HepG2 (cell line): ENCODE data around the gene NUP155. TPM values are rescaled to one million over a fixed set of nuclear protein-coding genes. Genes with fewer than 3 reads are reported as not detected.

Experiments
- KAT7 ChIP-seq: IDR thresholded peaks from 2 replicates; pipeline ENCODE4 v1.6.1; 2018; ENCODE audit warnings: borderline replicate concordance, missing compliant biosample characterization
- NFKB2 ChIP-seq: sonication (generic); formaldehyde crosslinking; IDR thresholded peaks from 2 replicates; pipeline ENCODE4 v1.4.0; 2020; ENCODE audit warnings: missing genetic modification reagents, borderline replicate concordance
- NFYC ChIP-seq: IDR thresholded peaks from 2 replicates; pipeline ENCODE4 v1.6.1; 2016; ENCODE audit warnings: missing genetic modification reagents, missing compliant biosample characterization
- RAD21 ChIP-seq: fragments of 450-650 bp; formaldehyde crosslinking; IDR thresholded peaks from 2 replicates; pipeline ENCODE4 v1.5.0; 2020; ENCODE audit warnings: mild to moderate bottlenecking
- SMAD1 ChIP-seq: sonication (generic); formaldehyde crosslinking; IDR thresholded peaks from 2 replicates; pipeline ENCODE4 v1.4.0; 2020; ENCODE audit warnings: missing genetic modification reagents, low read depth, mild to moderate bottlenecking, borderline replicate concordance
- YEATS2 ChIP-seq: sonication (generic); formaldehyde crosslinking; IDR thresholded peaks from 2 replicates; pipeline ENCODE4 v1.4.0; 2020; ENCODE audit warnings: missing genetic modification reagents, borderline replicate concordance
- ZMYM4 ChIP-seq: sonication (generic); formaldehyde crosslinking; IDR thresholded peaks from 2 replicates; pipeline ENCODE4 v1.8.1; 2023; ENCODE audit warnings: mild to moderate bottlenecking, missing genetic modification reagents
- polyA plus RNA-seq, 8 experiments: library from polyadenylated mRNA; depleted of rRNA in 3 of 8; stranded (reverse) in 7 of 8; unstranded in 1 of 8; fragments of >200 nt; fragmentation: Illumina TruSeq in 4 of 8; extraction: Trizol in 4 of 8; gene quantifications; 2 replicates each; pipeline versions ENCODE4 v1.2.1 to v1.2.3, GENCODE V29; 2011 to 2016; ENCODE audit warnings: low read depth in 4 of 8, missing spikeins in 1 of 8, mixed read lengths in 1 of 8; ENCODE audit not compliant: insufficient read depth in 1 of 8
- total RNA-seq, 5 experiments: library from RNA; depleted of rRNA; stranded (reverse); fragments of >200 nt; fragmentation: Illumina TruSeq; extraction: Trizol; gene quantifications; 2 replicates each; pipeline ENCODE4 v1.2.3, GENCODE V29; 2016; ENCODE audit warnings: low read depth in 1 of 5
- TF ChIP-seq, protein P1 (sequence below): sonication (generic); formaldehyde crosslinking; IDR thresholded peaks from 2 replicates; pipeline ENCODE4 v1.8.0; 2022; ENCODE audit warnings: missing genetic modification reagents, mild to moderate bottlenecking, borderline replicate concordance
- TF ChIP-seq, protein P2 (sequence below): sonication (generic); formaldehyde crosslinking; IDR thresholded peaks from 2 replicates; pipeline ENCODE4 v1.4.0; 2020; ENCODE audit warnings: missing genetic modification reagents
- TF ChIP-seq, protein P3 (sequence below): sonication (generic); formaldehyde crosslinking; IDR thresholded peaks from 2 replicates; pipeline ENCODE4 v1.5.0; 2020; ENCODE audit warnings: missing genetic modification reagents
- TF ChIP-seq, protein P4 (sequence below): sonication (generic); formaldehyde crosslinking; IDR thresholded peaks from 2 replicates; pipeline ENCODE4 v1.4.0; 2020; ENCODE audit warnings: missing genetic modification reagents
- TF ChIP-seq, protein P5 (sequence below): sonication (generic); formaldehyde crosslinking; IDR thresholded peaks from 2 replicates; pipeline ENCODE4 v1.4.0; 2020; ENCODE audit warnings: missing genetic modification reagents
- TF ChIP-seq, protein P6 (sequence below): sonication (generic); formaldehyde crosslinking; IDR thresholded peaks from 2 replicates; pipeline ENCODE4 v1.4.0; 2020; ENCODE audit warnings: mild to moderate bottlenecking, missing genetic modification reagents
- TF ChIP-seq, protein P7 (sequence below): IDR thresholded peaks from 2 replicates; pipeline ENCODE4 v1.6.1; 2016; ENCODE audit warnings: missing biosample characterization, missing genetic modification reagents, low read depth

Gene NUP155
- total and polyA plus RNA-seq, 2 of the 13 experiments (the other 11 are each of a cell fraction or from before 2014, with no cell fraction given): 13.0 to 57.4 TPM

DNA sequence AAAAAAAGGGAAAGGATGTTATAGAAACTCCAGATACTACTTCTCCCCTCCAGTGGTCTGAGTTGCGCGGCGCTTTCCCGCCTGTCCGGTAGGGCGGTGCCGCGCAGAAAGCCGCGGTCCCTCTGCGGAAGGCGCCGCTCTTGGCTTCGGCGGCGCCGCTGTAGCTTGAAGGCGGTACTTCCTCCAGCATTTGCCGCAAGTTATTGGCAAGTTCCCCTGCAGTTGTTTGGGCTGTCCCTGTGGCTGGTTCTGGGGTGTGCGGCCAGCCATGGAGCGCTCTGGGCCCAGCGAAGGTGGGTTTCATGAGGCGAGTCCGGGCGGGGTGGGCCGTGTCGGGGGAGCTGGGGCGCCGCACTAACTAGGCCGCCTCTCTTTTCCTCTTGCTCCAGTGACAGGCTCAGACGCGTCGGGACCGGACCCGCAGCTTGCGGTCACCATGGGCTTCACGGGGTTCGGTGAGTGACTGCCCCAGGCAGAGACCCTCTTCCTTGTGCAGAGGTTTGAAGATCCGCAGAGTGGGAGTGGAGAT, 8.3 kb upstream of the NUP155 start, which contains the start of gene WDR70 (continued):
- TF ChIP-seq, protein P1, sequence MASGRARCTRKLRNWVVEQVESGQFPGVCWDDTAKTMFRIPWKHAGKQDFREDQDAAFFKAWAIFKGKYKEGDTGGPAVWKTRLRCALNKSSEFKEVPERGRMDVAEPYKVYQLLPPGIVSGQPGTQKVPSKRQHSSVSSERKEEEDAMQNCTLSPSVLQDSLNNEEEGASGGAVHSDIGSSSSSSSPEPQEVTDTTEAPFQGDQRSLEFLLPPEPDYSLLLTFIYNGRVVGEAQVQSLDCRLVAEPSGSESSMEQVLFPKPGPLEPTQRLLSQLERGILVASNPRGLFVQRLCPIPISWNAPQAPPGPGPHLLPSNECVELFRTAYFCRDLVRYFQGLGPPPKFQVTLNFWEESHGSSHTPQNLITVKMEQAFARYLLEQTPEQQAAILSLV: peak; percentile 68; the same call in 1 of the 2 replicates
- TF ChIP-seq, protein P2, sequence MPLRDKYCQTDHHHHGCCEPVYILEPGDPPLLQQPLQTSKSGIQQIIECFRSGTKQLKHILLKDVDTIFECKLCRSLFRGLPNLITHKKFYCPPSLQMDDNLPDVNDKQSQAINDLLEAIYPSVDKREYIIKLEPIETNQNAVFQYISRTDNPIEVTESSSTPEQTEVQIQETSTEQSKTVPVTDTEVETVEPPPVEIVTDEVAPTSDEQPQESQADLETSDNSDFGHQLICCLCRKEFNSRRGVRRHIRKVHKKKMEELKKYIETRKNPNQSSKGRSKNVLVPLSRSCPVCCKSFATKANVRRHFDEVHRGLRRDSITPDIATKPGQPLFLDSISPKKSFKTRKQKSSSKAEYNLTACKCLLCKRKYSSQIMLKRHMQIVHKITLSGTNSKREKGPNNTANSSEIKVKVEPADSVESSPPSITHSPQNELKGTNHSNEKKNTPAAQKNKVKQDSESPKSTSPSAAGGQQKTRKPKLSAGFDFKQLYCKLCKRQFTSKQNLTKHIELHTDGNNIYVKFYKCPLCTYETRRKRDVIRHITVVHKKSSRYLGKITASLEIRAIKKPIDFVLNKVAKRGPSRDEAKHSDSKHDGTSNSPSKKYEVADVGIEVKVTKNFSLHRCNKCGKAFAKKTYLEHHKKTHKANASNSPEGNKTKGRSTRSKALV (CRISPR knock-in tag): peak; percentile 55; the same call in 1 of the 2 replicates
- TF ChIP-seq YEATS2 (CRISPR knock-in tag) (peak; percentile 95), SMAD1 (CRISPR knock-in tag) (0 out of 2 replicates have a peak, but pooled peaks have one; percentile 37), ZMYM4 (CRISPR knock-in tag) (peak; percentile 99), NFKB2 (CRISPR knock-in tag) (peak; percentile 52; the same call in 1 of the 2 replicates), KAT7 (CRISPR knock-in tag) (0 out of 2 replicates have a peak, but pooled peaks have one; percentile 51), NFYC (CRISPR knock-in tag) (peak; percentile 72), RAD21 (CRISPR knock-in tag) (peak; percentile 53)
- TF ChIP-seq, protein P3, sequence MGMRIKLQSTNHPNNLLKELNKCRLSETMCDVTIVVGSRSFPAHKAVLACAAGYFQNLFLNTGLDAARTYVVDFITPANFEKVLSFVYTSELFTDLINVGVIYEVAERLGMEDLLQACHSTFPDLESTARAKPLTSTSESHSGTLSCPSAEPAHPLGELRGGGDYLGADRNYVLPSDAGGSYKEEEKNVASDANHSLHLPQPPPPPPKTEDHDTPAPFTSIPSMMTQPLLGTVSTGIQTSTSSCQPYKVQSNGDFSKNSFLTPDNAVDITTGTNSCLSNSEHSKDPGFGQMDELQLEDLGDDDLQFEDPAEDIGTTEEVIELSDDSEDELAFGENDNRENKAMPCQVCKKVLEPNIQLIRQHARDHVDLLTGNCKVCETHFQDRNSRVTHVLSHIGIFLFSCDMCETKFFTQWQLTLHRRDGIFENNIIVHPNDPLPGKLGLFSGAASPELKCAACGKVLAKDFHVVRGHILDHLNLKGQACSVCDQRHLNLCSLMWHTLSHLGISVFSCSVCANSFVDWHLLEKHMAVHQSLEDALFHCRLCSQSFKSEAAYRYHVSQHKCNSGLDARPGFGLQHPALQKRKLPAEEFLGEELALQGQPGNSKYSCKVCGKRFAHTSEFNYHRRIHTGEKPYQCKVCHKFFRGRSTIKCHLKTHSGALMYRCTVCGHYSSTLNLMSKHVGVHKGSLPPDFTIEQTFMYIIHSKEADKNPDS (CRISPR knock-in tag): 0 out of 2 replicates have a peak, but pooled peaks have one; percentile 35
- TF ChIP-seq, protein P4, sequence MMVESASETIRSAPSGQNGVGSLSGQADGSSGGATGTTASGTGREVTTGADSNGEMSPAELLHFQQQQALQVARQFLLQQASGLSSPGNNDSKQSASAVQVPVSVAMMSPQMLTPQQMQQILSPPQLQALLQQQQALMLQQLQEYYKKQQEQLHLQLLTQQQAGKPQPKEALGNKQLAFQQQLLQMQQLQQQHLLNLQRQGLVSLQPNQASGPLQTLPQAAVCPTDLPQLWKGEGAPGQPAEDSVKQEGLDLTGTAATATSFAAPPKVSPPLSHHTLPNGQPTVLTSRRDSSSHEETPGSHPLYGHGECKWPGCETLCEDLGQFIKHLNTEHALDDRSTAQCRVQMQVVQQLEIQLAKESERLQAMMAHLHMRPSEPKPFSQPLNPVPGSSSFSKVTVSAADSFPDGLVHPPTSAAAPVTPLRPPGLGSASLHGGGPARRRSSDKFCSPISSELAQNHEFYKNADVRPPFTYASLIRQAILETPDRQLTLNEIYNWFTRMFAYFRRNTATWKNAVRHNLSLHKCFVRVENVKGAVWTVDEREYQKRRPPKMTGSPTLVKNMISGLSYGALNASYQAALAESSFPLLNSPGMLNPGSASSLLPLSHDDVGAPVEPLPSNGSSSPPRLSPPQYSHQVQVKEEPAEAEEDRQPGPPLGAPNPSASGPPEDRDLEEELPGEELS (CRISPR knock-in tag): peak; percentile 58; the same call in 1 of the 2 replicates
- TF ChIP-seq, protein P5, sequence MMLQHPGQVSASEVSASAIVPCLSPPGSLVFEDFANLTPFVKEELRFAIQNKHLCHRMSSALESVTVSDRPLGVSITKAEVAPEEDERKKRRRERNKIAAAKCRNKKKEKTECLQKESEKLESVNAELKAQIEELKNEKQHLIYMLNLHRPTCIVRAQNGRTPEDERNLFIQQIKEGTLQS: 0 out of 2 replicates have a peak, but pooled peaks have one; percentile 20
- TF ChIP-seq, protein P6, sequence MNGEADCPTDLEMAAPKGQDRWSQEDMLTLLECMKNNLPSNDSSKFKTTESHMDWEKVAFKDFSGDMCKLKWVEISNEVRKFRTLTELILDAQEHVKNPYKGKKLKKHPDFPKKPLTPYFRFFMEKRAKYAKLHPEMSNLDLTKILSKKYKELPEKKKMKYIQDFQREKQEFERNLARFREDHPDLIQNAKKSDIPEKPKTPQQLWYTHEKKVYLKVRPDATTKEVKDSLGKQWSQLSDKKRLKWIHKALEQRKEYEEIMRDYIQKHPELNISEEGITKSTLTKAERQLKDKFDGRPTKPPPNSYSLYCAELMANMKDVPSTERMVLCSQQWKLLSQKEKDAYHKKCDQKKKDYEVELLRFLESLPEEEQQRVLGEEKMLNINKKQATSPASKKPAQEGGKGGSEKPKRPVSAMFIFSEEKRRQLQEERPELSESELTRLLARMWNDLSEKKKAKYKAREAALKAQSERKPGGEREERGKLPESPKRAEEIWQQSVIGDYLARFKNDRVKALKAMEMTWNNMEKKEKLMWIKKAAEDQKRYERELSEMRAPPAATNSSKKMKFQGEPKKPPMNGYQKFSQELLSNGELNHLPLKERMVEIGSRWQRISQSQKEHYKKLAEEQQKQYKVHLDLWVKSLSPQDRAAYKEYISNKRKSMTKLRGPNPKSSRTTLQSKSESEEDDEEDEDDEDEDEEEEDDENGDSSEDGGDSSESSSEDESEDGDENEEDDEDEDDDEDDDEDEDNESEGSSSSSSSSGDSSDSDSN (CRISPR knock-in tag): peak; percentile 65
- TF ChIP-seq, protein P7, sequence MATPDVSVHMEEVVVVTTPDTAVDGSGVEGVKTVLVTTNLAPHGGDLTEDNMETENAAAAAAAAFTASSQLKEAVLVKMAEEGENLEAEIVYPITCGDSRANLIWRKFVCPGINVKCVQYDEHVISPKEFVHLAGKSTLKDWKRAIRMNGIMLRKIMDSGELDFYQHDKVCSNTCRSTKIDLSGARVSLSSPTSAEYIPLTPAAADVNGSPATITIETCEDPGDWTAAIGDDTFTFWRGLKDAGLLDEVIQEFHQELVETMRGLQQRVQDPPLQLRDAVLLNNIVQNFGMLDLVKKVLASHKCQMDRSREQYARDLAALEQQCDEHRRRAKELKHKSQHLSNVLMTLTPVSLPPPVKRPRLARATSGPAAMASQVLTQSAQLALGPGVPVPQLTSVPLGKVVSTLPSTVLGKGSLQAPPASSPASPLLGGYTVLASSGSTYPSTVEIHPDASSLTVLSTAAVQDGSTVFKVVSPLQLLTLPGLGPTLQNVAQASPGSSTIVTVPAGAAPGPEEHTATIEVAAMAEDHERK (CRISPR knock-in tag): peak; percentile 71
